GM13976 (cell line): ENCODE measurements around the gene RIPOR1.

Experiments used
- DNase-seq: peaks from one replicate; pipeline ENCODE4 v3.0.0; 2012; ENCODE audit warnings: low spot score
- CTCF ChIP-seq: IDR thresholded peaks from 2 replicates; pipeline ENCODE4 v1.5.1; 2012; ENCODE audit warnings: borderline replicate concordance, mild to moderate bottlenecking; ENCODE audit not compliant: insufficient read depth; ENCODE audit errors: extremely low read depth, missing control alignments, control extremely low read depth
- in situ Hi-C: fragments of 300-500 bp; cut with MboI; formaldehyde crosslinking; loops from one replicate; pipeline ENCODE4 v1.12.0; 2022; ENCODE audit warnings: low sequenced_read_pairs, mixed read lengths, inconsistent platforms; ENCODE audit not compliant: unreplicated experiment

RIPOR1 gene

DNA sequence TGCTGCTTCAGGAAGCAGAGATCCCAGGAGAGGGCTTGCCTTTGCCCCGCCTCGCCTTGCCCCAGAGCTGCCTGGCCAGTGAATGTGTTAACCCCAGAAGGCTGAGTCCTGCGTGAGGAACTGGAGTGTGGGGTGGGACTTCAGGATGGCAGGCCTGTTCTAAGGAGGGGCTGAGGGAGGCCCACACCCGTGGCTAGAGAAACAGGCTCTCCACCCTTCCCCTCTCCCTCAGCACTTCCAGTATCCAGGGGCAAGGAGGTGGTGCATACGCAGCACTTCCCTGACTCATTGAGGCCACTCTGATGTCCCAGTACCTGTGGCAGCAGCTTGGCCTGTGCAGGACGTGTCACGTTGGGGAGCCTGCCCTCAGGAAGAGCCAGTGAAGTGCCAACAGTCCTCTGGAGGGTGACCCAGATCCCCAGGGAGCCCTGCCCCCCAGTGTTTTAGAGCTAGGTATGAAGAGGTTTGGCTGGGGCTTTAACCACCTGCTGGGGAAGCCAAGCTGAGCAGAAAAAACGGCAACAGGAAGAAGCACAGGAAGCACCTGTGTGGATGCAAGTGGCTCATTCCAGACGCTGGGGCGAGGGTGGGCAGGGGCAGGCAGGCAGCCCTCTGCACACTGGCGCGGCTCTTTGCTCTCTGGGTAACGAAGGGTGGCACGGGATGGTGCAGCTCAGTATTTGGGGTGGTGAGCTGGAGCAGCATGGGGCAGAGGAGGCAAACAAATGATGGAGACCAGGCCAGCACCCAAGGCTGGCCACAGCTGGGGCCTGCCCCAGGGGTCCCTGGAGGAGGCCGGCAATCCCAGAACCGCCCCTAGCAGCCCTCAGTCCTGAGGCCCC, 19.0 kb downstream of the RIPOR1 start:
- no peak for TF ChIP-seq CTCF
- peak; percentile 58 for DNase-seq
- in situ Hi-C loops, result loop anchor here (25.0 kb wide), 1 partner anchor 265 kb away; the partner anchor contains the start of genes RANBP10 and TSNAXIP1

DNA sequence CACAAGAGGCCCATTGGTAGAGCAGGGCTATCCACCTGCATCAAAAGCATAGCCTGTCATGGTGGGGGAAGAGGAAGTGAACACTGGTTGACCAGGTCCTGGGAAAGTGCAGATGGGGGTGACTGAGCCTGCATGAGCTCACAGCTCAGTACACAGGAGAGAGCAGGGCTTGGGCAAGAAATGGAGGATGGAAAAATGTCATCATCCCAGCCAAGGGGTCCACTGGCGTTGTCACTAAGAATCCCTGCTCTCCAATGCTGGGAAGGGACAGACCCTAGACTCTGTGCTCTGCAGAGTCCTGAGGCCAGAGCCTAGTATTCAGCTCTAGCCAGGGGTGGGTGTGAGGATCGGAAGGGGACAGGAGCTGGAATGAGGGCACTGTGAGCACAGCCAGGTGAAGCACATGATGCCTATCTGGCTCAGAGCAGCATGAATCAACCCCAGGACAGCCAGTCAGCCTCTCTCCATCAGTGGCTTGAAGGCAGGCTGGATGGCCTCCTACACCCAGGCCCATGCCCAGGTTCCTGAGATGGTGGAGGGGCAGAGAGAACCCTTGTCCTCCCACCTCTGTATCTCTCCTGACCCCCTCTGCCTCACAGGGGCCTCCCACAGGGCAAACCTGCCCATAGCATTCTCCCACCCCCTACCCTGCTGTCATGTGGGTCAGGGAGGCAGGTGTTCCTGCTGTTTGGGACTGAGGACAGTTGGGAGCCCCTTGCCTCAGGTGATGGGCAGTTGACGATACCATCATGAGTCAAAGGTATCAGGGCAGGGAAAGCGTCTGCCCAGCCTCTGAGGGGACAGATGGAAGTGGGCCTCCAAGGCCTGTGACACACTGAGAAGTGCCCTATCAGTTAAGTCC, 19.9 kb downstream of the RIPOR1 start:
- peak; percentile 70 for DNase-seq
- in situ Hi-C loops, result loop anchor here (25.0 kb wide), 1 partner anchor 264 kb away; the partner anchor contains the start of genes RANBP10 and TSNAXIP1
- no peak for TF ChIP-seq CTCF

DNA sequence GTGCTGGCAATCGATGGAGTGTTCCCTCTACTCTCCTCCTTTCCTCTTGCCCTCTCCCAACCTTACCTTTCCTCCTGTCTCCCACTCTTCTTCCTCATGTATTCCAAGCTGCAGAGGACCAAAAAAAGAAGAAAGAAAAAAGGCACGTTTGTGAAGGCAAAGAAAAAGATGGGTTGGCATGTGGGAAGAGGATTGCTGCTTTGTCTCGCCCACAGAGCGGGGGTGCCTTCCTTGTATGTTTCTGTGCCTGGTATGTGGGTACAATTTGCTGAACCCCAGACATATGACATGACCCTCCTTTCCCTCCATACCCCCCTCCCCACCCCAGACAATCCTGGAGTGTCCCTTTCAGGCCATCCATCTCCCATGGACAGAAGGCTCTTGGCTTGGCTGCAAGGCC, 20.6 kb downstream of the RIPOR1 start:
- TF ChIP-seq CTCF, result no peak
- no peak for DNase-seq
- in situ Hi-C loops, result loop anchor here (25.0 kb wide), 1 partner anchor 263 kb away; the partner anchor contains the start of genes RANBP10 and TSNAXIP1

GRCh38 chr16:67549936-67550335, 21.3 kb downstream of the RIPOR1 start:
- no peak for DNase-seq
- in situ Hi-C loops, result loop anchor here (25.0 kb wide), 1 partner anchor 262 kb away; the partner anchor contains the start of genes RANBP10 and TSNAXIP1
- no peak for TF ChIP-seq CTCF

DNA sequence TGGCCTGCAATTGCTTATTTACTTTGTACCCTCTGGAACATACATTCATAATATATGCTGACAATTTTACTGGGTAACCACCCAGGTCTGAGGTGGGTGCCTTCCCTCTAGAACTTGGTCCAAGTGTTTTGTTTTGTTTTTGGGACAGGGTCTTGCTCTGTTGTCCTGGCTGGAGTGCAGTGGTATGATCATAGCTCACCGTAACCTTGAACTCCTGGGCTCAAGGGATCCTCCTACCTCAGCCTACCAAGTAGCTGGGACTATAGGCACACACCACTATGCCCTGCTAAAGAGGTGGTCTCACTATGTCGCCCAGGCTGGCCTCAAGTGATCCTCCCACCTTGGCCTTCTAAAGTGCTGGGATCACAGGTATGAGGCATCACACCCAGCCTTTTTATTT, 22.5 kb downstream of the RIPOR1 start:
- in situ Hi-C loops, result no loop called here
- no peak for TF ChIP-seq CTCF
- no peak for DNase-seq

GRCh38 chr16:67551972-67552371, 23.3 kb downstream of the RIPOR1 start:
- in situ Hi-C loops, result no loop called here

More at GRCh38 chr16:67551972-67552371, 23.3 kb downstream of the RIPOR1 start:
- no peak for TF ChIP-seq CTCF
- no peak for DNase-seq
